H1 (cell line): ENCODE measurements around the gene CENPM. TPM values are rescaled to one million over a fixed set of nuclear protein-coding genes. Genes with fewer than 3 reads are reported as not detected.

ENCODE experiments used
- CHD2 ChIP-seq: IDR thresholded peaks from 2 replicates; pipeline ENCODE4 v1.6.1; 2012; ENCODE audit warnings: low read length, improper control_type of control experiment
- CHD7 ChIP-seq: fragments of 300-600 bp; sonication (generic); IDR thresholded peaks from 2 replicates; pipeline ENCODE4 v1.7.1; 2012; ENCODE audit warnings: low read length, moderate library complexity, mild to moderate bottlenecking, inconsistent platforms; ENCODE audit not compliant: insufficient replicate concordance
- CTBP2 ChIP-seq: IDR thresholded peaks from 2 replicates; pipeline ENCODE4 v1.7.0; 2011; ENCODE audit warnings: borderline replicate concordance, mild to moderate bottlenecking, moderate library complexity, mixed read lengths, low read length; ENCODE audit not compliant: insufficient read depth, insufficient read length
- JUND ChIP-seq: IDR thresholded peaks from 2 replicates; pipeline ENCODE4 v1.6.1; 2011; ENCODE audit warnings: mild to moderate bottlenecking, improper control_type of control experiment, low read length
- NRF1 ChIP-seq: IDR thresholded peaks from 2 replicates; pipeline ENCODE4 v1.6.1; 2011; ENCODE audit warnings: mild to moderate bottlenecking, low read depth, low read length, improper control_type of control experiment
- PHF8 ChIP-seq: fragments of 200-600 bp; sonication (generic); conservative IDR thresholded peaks from 2 replicates; pipeline ENCODE4 v1.7.1; 2012; ENCODE audit warnings: low read depth, mild to moderate bottlenecking, inconsistent platforms, low read length, moderate library complexity
- POU5F1 ChIP-seq: IDR thresholded peaks from 2 replicates; pipeline ENCODE4 v1.6.1; 2011; ENCODE audit warnings: low read depth, mild to moderate bottlenecking, low read length, moderate library complexity
- RNF2 ChIP-seq: fragments of 200-900, 300-1000 bp; sonication (generic); IDR thresholded peaks from 2 replicates; pipeline ENCODE4 v1.7.1; 2016; ENCODE audit warnings: borderline replicate concordance, low read depth, mild to moderate bottlenecking, antibody characterized with exemption, low read length; ENCODE audit not compliant: poor library complexity, severe bottlenecking; ENCODE audit errors: missing control alignments
- SP4 ChIP-seq: IDR thresholded peaks from 2 replicates; pipeline ENCODE4 v1.6.1; 2012; ENCODE audit warnings: low read length, inconsistent platforms
- SRF ChIP-seq: IDR thresholded peaks from 2 replicates; pipeline ENCODE4 v1.6.1; 2011; ENCODE audit warnings: mild to moderate bottlenecking, low read depth, low read length, moderate library complexity
- polyA plus RNA-seq, 7 experiments: library from polyadenylated mRNA; depleted of rRNA in 3 of 7; stranded (reverse) in 5 of 7; unstranded in 2 of 7; fragments of >200 nt in 5 of 7; fragments of 200-250 nt in 2 of 7; gene quantifications; 1 replicate in 5 of 7; 2 replicates in 1 of 7; 4 replicates in 1 of 7; pipeline versions ENCODE4 v1.2.1 to v1.2.3, GENCODE V29; 2011 to 2013; ENCODE audit warnings: missing spikeins in 2 of 7, mixed read lengths in 2 of 7
- total RNA-seq: library from RNA; stranded (reverse); fragmentation: NEBNext Ultra II Directional; extraction: Animal tissue kit (Norgen Biotek cat#: 25700); gene quantifications from 2 replicates; pipeline ENCODE4 v1.2.1, GENCODE V29; 2021

The CENPM gene
- total and polyA plus RNA-seq, 2 of the 8 experiments (the other 6 are each of a cell fraction or from before 2014, with no cell fraction given) = 32.0 to 80.4 TPM

GRCh38 chr22:41991111-41991510 lies 44.2 kb upstream of the CENPM start (continued):
- TF ChIP-seq CHD7 = no peak
- TF ChIP-seq SRF = no peak
- no peak for TF ChIP-seq RNF2
- no peak for TF ChIP-seq JUND
- no peak for TF ChIP-seq POU5F1
- TF ChIP-seq NRF1 = no peak
- no peak for TF ChIP-seq PHF8
- TF ChIP-seq SP4 = no peak
- TF ChIP-seq CTBP2 = no peak
- no peak for TF ChIP-seq CHD2
